ENCODE data around the gene EHD1.
"Not testable (repeated sequence)": the region's sequence is repeated elsewhere in the genome, so short reads cannot be mapped to it uniquely, and the experiment has no call there.

Gene EHD1

GRCh38 chr11:64856382-64857227 lies 21.8 kb downstream of the EHD1 start:
- DNase-seq (ENCODE audit: low read depth in 2 of 2), result no peak

GRCh38 chr11:64855596-64856304 lies 22.7 kb downstream of the EHD1 start:
- no peak for DNase-seq (ENCODE audit: low read depth in 2 of 2)

GRCh38 chr11:64854534-64855502 lies 23.6 kb downstream of the EHD1 start:
- no peak for DNase-seq (ENCODE audit: low read depth in 2 of 2)

DNA sequence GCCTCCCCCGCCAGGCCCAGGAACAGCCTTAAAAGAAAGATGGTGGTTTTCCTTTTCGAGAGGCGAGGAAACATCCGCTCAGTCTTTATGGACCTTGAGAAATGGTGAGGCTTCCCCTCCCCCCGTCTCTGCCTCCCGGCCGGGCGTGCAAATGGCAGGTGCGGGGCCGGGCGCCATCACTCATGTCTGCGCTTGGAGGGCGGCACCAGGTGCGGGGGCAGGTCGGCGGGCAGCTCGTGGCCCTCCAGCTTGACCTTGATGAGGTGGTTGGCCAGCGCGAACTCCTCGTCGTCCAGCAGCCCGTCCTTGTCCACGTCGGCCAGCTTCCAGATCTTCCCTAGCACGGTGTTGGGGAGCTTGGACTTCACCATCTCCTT lies 24.3 kb downstream of the EHD1 start:
- no peak for DNase-seq (ENCODE audit: low read depth in 2 of 2)

DNA sequence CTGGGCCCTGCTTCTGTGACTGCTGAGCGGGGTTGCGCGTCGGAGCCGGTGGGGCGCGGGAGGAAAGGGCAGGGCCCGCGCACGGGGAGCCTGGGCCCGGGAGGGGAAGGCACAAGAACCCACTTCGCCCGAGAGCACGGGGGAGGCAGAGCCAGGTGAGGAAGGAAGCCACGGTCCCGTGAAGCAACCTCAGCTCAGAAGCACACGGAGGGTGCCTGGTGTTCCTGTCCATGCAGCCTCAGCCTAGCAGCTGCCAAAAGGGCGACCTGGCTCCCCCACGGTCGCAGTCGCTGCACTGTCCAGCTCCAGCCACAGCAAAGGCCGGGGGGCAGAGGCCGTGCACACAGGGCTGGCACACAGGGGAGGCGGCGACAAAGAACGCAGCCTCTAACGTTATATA lies 24.7 kb downstream of the EHD1 start:
- no peak for DNase-seq (ENCODE audit: low read depth in 2 of 2)

- no peak for DNase-seq (ENCODE audit: low read depth in 2 of 2)
Measured at GRCh38 chr11:64852804-64853509, 25.5 kb downstream of the EHD1 start.

- DNase-seq (ENCODE audit: low read depth in 2 of 2), result no peak
Measured at GRCh38 chr11:64851831-64852351, 26.5 kb downstream of the EHD1 start.

DNA sequence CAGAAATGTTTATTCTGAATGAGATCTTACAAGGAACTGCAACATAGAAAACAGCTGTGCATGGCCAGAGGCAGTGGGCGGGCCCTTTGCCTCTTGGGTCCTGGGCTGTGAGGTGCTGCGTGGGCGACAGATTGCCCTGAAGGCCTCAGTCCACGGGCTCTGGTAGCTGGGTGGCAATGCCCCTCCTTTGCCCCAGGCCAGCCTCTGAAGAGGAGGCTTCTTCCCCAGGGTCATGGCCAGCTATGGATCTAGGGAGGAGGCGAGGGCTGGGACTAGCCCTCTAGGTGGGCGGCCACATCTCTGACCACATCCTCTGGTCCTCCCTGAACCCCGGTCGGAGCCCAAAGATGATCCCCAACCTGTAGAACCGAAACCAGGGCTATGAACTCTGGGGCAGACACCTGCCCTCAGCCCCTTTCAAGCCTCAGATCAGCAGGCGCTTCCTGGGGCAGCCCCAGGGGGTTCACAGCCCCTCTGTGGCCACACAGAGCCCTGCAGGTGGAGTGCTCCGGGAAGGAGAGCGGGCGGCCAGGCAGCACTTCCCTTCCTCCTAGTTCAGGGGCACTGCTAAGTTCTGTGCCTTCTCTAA lies 27.3 kb downstream of the EHD1 start:
- no peak for DNase-seq (ENCODE audit: low read depth in 2 of 2)

DNA sequence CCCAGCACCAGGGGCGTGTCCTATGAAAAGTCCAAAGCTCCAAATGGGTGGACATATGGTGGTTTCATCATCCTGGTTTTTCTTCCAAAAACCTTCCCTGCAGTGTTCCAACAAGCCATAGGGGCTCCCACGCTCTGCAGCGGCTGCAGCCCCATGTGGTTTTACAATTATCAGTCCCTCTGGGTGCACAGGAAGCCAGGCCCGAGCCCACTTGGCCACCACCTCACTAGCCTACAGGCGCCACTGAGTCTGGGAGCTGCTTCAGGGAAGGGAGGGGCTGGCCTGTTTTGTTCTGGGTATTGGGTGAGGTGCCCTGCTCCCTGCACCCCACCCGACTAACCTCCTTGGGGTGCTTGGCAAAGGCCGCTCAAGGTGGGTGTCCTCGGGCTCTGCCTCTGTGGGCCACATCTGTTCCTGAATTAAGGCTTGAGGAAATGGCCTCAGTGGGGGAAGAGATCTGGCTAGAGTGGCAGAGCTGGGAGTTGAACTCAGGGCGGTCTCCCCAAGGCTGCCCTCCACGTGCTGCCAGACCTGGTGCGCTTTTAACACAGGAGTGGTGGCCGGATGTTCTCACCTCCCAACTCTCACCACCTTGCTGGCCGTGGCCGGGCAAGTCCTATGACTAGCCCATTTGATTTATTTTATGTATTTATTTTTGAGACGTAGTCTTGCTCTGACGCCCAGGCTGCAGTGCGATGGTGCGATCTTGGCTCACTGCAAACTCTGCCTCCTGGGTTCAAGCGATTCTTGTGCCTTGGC lies 28.6 kb downstream of the EHD1 start:
- DNase-seq (ENCODE audit: low read depth in 2 of 2), result no peak

DNA sequence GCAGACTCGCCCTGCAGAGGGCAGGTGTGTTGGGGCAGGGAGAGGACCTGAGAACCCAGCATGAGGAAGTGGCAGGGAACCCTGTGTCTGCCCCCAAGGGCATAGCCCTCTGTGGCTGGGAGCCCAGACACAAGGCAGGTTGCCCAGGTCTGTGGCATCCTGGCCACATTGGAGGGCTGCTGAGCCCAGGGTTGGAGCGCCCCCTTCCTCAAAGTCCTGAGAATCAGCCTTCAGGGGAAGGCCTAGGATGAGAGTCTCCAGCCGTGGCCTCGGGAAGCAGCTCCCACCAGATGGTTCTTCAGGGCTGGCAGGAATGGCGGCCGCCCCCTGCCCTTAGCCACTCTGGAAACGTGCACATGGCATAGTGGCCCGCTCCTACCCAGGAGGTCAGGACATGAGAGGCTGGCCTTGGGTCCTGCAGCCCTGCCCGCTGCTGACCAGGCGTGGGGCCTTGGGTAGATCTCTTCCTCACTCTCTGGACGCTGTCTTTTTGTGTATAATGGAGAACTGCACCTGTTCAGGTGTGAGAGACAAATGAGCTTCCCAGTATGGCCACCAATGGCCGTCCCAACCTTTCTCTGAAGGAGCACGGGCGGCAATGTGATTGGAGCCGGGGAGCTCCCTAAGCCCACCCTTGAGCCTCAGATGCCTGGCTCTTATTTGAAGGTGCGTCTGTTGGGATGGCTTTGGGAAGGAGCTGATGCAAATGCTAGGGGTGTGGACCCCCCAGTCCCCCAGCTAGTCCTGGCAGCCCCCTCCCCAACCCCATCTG lies 29.4 kb downstream of the EHD1 start:
- DNase-seq (ENCODE audit: low read depth in 2 of 2), result no peak

- DNase-seq (ENCODE audit: low read depth in 2 of 2), result no peak
Measured at GRCh38 chr11:64848214-64848825, 30.1 kb downstream of the EHD1 start.

- peak; percentile 79 to 88 for DNase-seq (ENCODE audit: low read depth in 2 of 2)
Measured at GRCh38 chr11:64846998-64847666, 31.3 kb downstream of the EHD1 start.

DNA sequence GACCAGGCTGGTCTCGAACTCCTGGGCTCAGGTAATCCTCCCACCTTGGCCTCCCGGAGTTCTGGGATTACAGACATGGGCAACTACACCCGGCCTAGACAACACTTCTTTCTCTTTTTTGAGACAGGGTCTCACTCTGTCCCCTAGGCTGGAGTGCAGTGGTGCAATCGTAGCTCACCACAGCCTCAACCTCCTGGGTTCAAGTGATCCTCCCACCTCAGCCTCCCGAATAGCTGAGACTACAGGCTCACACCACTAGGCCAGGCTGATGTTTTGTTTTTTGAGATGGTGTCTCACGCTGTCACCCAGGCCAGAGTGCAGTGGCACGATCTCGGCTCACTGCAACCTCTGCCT lies 32.7 kb downstream of the EHD1 start:
- not testable (repeated sequence) for DNase-seq (ENCODE audit: low read depth in 2 of 2)

GRCh38 chr11:64845129-64845775 lies 33.2 kb downstream of the EHD1 start:
- DNase-seq (ENCODE audit: low read depth in 2 of 2), result no peak

DNA sequence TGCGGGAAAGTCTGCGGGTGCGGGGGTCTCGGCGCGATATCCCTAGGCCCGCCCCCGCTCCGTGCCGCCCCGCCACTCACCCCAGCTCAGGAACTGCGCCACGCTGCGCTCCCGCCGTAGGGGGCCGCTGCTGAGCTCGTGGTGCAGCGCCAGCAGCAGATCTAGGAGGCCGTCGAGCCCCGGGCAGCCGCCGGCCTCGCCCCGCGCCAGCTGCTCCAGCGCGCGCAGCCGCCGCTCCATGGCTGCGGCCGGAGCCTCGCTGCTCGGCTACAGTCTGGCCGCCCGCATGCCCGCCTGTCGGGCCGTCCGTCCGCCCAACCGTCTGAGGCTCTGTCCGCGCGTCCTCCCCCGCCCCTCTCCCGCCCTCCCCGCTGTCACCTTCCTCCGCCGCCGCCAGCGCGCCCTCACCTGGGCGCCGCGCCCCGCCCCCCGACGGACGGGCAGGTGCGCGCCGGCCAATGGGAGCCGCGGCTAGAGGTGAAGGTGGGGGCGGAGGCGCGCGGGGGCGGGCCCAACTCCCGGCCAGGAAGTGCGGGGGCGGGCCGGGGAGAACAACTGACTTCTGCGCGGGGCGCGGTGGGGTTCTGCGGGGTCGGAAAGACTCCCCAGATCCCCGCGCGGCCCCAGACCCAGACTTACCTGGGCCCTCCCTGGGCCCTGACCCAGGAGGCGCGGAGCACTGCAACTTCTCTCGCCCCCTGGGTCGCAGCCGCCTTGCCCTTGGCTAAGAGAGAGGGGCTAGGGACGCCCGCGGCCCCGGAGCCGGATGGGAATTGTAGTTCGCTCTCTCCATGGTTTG lies 33.9 kb downstream of the EHD1 start, which contains the start of gene CDC42BPG:
TSS of gene CDC42BPG (minus strand) at position 324 of the 799 bp plus-strand sequence. CDS start at position 240, 84 bp downstream.
- DNase-seq (ENCODE audit: low read depth in 2 of 2), result no peak

- no peak for DNase-seq (ENCODE audit: low read depth in 2 of 2)
Measured at GRCh38 chr11:64843686-64844329, 34.6 kb downstream of the EHD1 start.

Measured in stimulated activated CD8-positive, alpha-beta memory T cell treated with anti-CD3 and anti-CD28 coated beads, Interleukin-7, amount 100 ng/mL, for 1 hour (primary cell).